Endothelial cell of umbilical vein (primary cell): ENCODE results near the gene FAM76B. TPM values are rescaled to one million over a fixed set of nuclear protein-coding genes. Genes with fewer than 3 reads are reported as not detected.

Source experiments
- BruUV-seq: library from RNA; stranded (reverse); fragments of 400-500 nt; replicated peaks from 2 replicates; lab custom pipeline; 2021; lab: Mats Ljungman, UMichigan
- CTCF ChIA-PET: fragments of 300-600, 350-600 bp; sonication (Branson Sonifier 250); formaldehyde crosslinking; loops from one replicate; lab custom pipeline; 2021; ENCODE audit warnings: antibody characterized with exemption, inconsistent platforms; lab: Charles Lee
- POLR2A ChIA-PET: fragments of 300-600, 350-600 bp; sonication (Branson Sonifier 250); formaldehyde crosslinking; loops from one replicate; lab custom pipeline; 2021; ENCODE audit warnings: antibody characterized with exemption, inconsistent platforms; lab: Charles Lee
- DNase-seq: peaks from one replicate; pipeline ENCODE4 v3.0.0-alpha.2; 2011; ENCODE audit warnings: low read depth, low spot score
- FAIRE-seq: peaks from 2 replicates; lab custom pipeline; 2011; peaks lifted over from hg19 to GRCh38; lab: Jason Lieb, UNC
- H2AFZ ChIP-seq: 2 replicates; pipeline ENCODE4 v1.6.0; 2012; ENCODE audit warnings: low read depth, low read length, control low read depth, inconsistent platforms
- H3K27ac ChIP-seq: 2 replicates; pipeline ENCODE4 v1.5.1; 2011; ENCODE audit warnings: low read depth, mild to moderate bottlenecking, control low read depth, low read length, moderate library complexity; ENCODE audit not compliant: insufficient read depth
- H3K27me3 ChIP-seq, 2 experiments: 2 replicates each; pipeline versions ENCODE4 v1.6.0 to v1.6.1; 2011; ENCODE audit warnings: low read length in 2 of 2, mixed read lengths in 1 of 2; ENCODE audit not compliant: control insufficient read depth in 2 of 2, insufficient read depth in 2 of 2
- H3K36me3 ChIP-seq, 2 experiments: 2 replicates in 1 of 2; 3 replicates in 1 of 2; pipeline ENCODE4 v1.5.1; 2011; ENCODE audit warnings: low read length in 2 of 2, mild to moderate bottlenecking in 1 of 2, moderate library complexity in 1 of 2; ENCODE audit not compliant: control insufficient read depth in 2 of 2, insufficient read depth in 2 of 2; ENCODE audit errors: extremely low read depth in 1 of 2
- H3K4me1 ChIP-seq: 3 replicates; pipeline ENCODE4 v1.5.1; 2011; ENCODE audit warnings: mild to moderate bottlenecking, low read length; ENCODE audit not compliant: control insufficient read depth, insufficient read depth; ENCODE audit errors: extremely low read depth
- H3K4me2 ChIP-seq: 2 replicates; pipeline ENCODE4 v1.6.1; 2011; ENCODE audit warnings: low read length, control low read depth, mixed read lengths; ENCODE audit not compliant: insufficient read depth
- H3K4me3 ChIP-seq, 3 experiments: fragments of 200-600 bp in 1 of 3; sonication (generic), shearing (Covaris generic) in 1 of 3; replicated peaks in 1 of 3; 2 replicates each; pipeline ENCODE4 v1.5.1; 2011 to 2016; ENCODE audit warnings: control low read depth in 3 of 3, low read length in 3 of 3, mild to moderate bottlenecking in 2 of 3, inconsistent platforms in 1 of 3, low read depth in 1 of 3, moderate library complexity in 1 of 3; ENCODE audit not compliant: insufficient read depth in 1 of 3
- H3K79me2 ChIP-seq: 2 replicates; pipeline ENCODE4 v1.6.0; 2012; ENCODE audit warnings: low read length, inconsistent platforms; ENCODE audit not compliant: control insufficient read depth, insufficient read depth
- H3K9ac ChIP-seq: replicated peaks from 2 replicates; pipeline ENCODE3; 2011; ENCODE audit warnings: low read length, control low read depth; ENCODE audit not compliant: insufficient read depth; ENCODE audit errors: extremely low read depth
- H3K9me1 ChIP-seq: replicated peaks from 3 replicates; pipeline ENCODE4 v1.6.0; 2011; ENCODE audit warnings: mild to moderate bottlenecking, low read length; ENCODE audit not compliant: control insufficient read depth, insufficient read depth; ENCODE audit errors: extremely low read depth
- H3K9me3 ChIP-seq: replicated peaks from 2 replicates; pipeline ENCODE4 v1.5.1; 2012; ENCODE audit warnings: low read length, inconsistent platforms; ENCODE audit not compliant: control insufficient read depth, insufficient read depth
- H4K20me1 ChIP-seq: replicated peaks from 2 replicates; pipeline ENCODE3; 2011; ENCODE audit warnings: mild to moderate bottlenecking, low read length; ENCODE audit not compliant: control insufficient read depth, insufficient read depth; ENCODE audit errors: extremely low read depth
- CTCF ChIP-seq, 2 donors: IDR thresholded peaks; 1 replicate in 1 of 2; 2 replicates in 1 of 2; pipeline ENCODE4 v1.5.1; 2011; ENCODE audit warnings: low read length in 2 of 2, mild to moderate bottlenecking in 2 of 2, moderate library complexity in 2 of 2, control low read depth in 1 of 2, inconsistent platforms in 1 of 2, low read depth in 1 of 2; ENCODE audit not compliant: insufficient read depth in 1 of 2; ENCODE audit errors: extremely low read depth in 1 of 2
- EZH2 ChIP-seq: IDR thresholded peaks from 2 replicates; pipeline ENCODE4 v1.6.1; 2012; ENCODE audit warnings: borderline replicate concordance, low read depth, mild to moderate bottlenecking, moderate library complexity, low read length, inconsistent platforms; ENCODE audit not compliant: severe bottlenecking
- FOS ChIP-seq: IDR thresholded peaks from 2 replicates; pipeline ENCODE4 v1.6.1; 2011; ENCODE audit warnings: mild to moderate bottlenecking, low read length, moderate library complexity, borderline replicate concordance; ENCODE audit not compliant: insufficient read depth
- GATA2 ChIP-seq: IDR thresholded peaks from 2 replicates; pipeline ENCODE4 v1.7.0; 2011; ENCODE audit warnings: low read depth, mild to moderate bottlenecking, moderate library complexity, mixed read lengths, low read length; ENCODE audit not compliant: insufficient read length, insufficient read depth
- JUN ChIP-seq: IDR thresholded peaks from 2 replicates; pipeline ENCODE4 v1.6.1; 2011; ENCODE audit warnings: borderline replicate concordance, low read depth; ENCODE audit not compliant: insufficient read length, insufficient read depth
- MYC ChIP-seq: IDR thresholded peaks from one replicate; pipeline ENCODE4 v1.6.1; 2011; ENCODE audit warnings: mild to moderate bottlenecking, low read depth, low read length
- POLR2A ChIP-seq: IDR thresholded peaks from 2 replicates; pipeline ENCODE4 v1.6.1; 2012; ENCODE audit warnings: low read depth, mild to moderate bottlenecking, control low read depth, low read length
- POLR2AphosphoS5 ChIP-seq: IDR thresholded peaks from 2 replicates; pipeline ENCODE4 v1.6.1; 2012; ENCODE audit warnings: low read depth, mild to moderate bottlenecking, control low read depth, low read length, moderate library complexity; ENCODE audit not compliant: insufficient read depth
- dilution Hi-C: fragments of 300-500 bp; cut with MboI; formaldehyde crosslinking; loops from one replicate; pipeline ENCODE4 v1.15.0; 2019; ENCODE audit warnings: low sequenced_read_pairs; ENCODE audit not compliant: extremely low pct_ligation_motif_present
- intact Hi-C: fragments of 100-400 bp; cut with micrococcal nuclease; formaldehyde crosslinking; loops from one replicate; pipeline ENCODE4 v1.10.0; 2022
- polyA plus RNA-seq, 4 experiments: library from polyadenylated mRNA; depleted of rRNA in 3 of 4; stranded (reverse) in 3 of 4; unstranded in 1 of 4; fragments of >200 nt; gene quantifications; 2 replicates each; pipeline versions ENCODE4 v1.2.1 to v1.2.3, GENCODE V29; 2011 to 2012; ENCODE audit warnings: missing spikeins in 1 of 4
- total RNA-seq: library from RNA; stranded (reverse); gene quantifications from 2 replicates; pipeline ENCODE4 v1.2.3, GENCODE V29; 2021
- TF ChIP-seq, protein P1 (sequence below): IDR thresholded peaks from 2 replicates; pipeline ENCODE4 v1.6.1; 2011; ENCODE audit not compliant: insufficient read depth, insufficient read length

FAM76B gene
- total and polyA plus RNA-seq, 2 donors (not counting 3 experiments of a cell fraction or from before 2014, with no cell fraction given) = 6.7 to 25.7 TPM

DNA sequence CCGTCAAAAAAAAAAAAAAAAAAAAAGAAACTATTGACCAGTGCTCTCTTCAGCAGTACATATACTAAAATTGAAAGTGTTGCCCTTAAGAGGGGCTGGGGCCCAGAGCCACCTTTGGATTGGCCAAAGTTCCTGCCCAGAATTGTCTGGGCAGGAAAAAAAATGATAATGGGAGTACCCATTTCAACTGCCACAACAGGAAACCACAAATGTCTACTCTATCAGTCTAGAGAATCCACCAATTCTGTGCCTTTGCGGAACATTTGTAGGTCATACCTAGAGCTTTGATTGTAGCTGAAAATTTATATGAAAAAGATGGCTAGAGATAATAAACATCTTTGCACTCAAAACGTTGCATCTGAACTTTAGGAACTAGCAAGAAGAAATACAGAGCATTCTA, 69.4 kb downstream of the FAM76B start:
- Histone ChIP-seq H3K79me2 (no peaks in the 10 kb centered on the region), H3K4me2 (no peak overlapping the region), H3K9me3 (no peaks in the 10 kb centered on the region), H3K27me3 (peaks cover 0 to 10% of the 10 kb centered on the region in 2 experiments), H3K9me1 (no peaks in the 10 kb centered on the region), H3K4me3 (no peak overlapping the region), H3K4me1 (no peaks in the 10 kb centered on the region), H4K20me1 (no peaks in the 10 kb centered on the region), H3K27ac (no peak overlapping the region), H3K36me3 (no peaks in the 10 kb centered on the region), H2AFZ (no peak overlapping the region), H3K9ac (no peak overlapping the region)
- TF ChIP-seq JUN (no peak), CTCF (IDR thresholded peaks at IDR 0.05; ENCODE audit: extremely low read depth in 1 of 2, insufficient read depth in 1 of 2, low read depth in 1 of 2, low read length in 2 of 2) (no peak), EZH2 (no peak), POLR2A (no peak), GATA2 (no peak), MYC (no peak), POLR2AphosphoS5 (no peak), FOS (no peak)
- TF ChIP-seq, protein P1, sequence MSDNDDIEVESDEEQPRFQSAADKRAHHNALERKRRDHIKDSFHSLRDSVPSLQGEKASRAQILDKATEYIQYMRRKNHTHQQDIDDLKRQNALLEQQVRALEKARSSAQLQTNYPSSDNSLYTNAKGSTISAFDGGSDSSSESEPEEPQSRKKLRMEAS = no peak
- ChIA-PET POLR2A (no interaction called here), CTCF (interaction anchor here (1.9 kb wide), 1 partner anchor 15 kb away, joined by 9 read pairs; no protein-coding TSS in a partner anchor)
- FAIRE-seq (no peak), DNase-seq (no peak)
- BruUV-seq = no TSS peak
- intact Hi-C loops = no loop called here
- dilution Hi-C loops = no loop called here

Other genes starting within 250 kb of the FAM76B start
- 35.2 and 38.5 TPM in 2 replicates for gene CEP57, start 716 bp upstream of the FAM76B start, total RNA-seq
- gene CEP57, start 716 bp upstream of the FAM76B start, polyA plus RNA-seq = 11.5 and 16.0 TPM in 2 replicates
- gene MTMR2, start 134.3 kb upstream of the FAM76B start, total RNA-seq = 46.4 and 49.5 TPM in 2 replicates
- 16.8 and 19.5 TPM in 2 replicates for gene MTMR2, start 134.3 kb upstream of the FAM76B start, polyA plus RNA-seq